CD14-positive monocyte (primary cell): ENCODE measurements around the gene CLDN1. TPM values are rescaled to one million over a fixed set of nuclear protein-coding genes. Genes with fewer than 3 reads are reported as not detected.

Experiments used
- DNase-seq, 3 donors: peaks; one replicate each; pipeline ENCODE4 v3.0.0-alpha.2; 2011 to 2022
- H2AFZ ChIP-seq: 2 replicates; pipeline ENCODE4 v1.6.0; 2012; ENCODE audit warnings: mild to moderate bottlenecking, low read depth, low read length, inconsistent platforms; ENCODE audit not compliant: insufficient read depth, poor library complexity, severe bottlenecking
- H3K27ac ChIP-seq, 2 donors: 1 replicate in 1 of 2; 2 replicates in 1 of 2; pipeline ENCODE4 v1.5.1; 2012 to 2013; ENCODE audit warnings: low read length in 2 of 2, control low read depth in 1 of 2, inconsistent platforms in 1 of 2, low read depth in 1 of 2, mild to moderate bottlenecking in 1 of 2
- H3K27me3 ChIP-seq, 2 donors: one replicate each; pipeline versions ENCODE4 v1.6.0 to v1.6.1; 2011 to 2013; ENCODE audit warnings: low read length in 2 of 2; ENCODE audit not compliant: control insufficient read depth in 2 of 2, insufficient read depth in 2 of 2
- H3K36me3 ChIP-seq, 2 donors: replicated peaks in 1 of 2; 1 replicate in 1 of 2; 2 replicates in 1 of 2; pipeline versions ENCODE4 v1.5.1 to v1.6.1; 2012 to 2013; ENCODE audit warnings: low read length in 2 of 2, control low read depth in 1 of 2, inconsistent platforms in 1 of 2, mild to moderate bottlenecking in 1 of 2; ENCODE audit not compliant: insufficient read depth in 2 of 2, control insufficient read depth in 1 of 2
- H3K4me1 ChIP-seq, 2 donors: 1 replicate in 1 of 2; 2 replicates in 1 of 2; pipeline versions ENCODE4 v1.5.1 to v1.6.1; 2012 to 2013; ENCODE audit warnings: low read length in 2 of 2, control low read depth in 1 of 2, inconsistent platforms in 1 of 2, mild to moderate bottlenecking in 1 of 2, moderate library complexity in 1 of 2; ENCODE audit not compliant: insufficient read depth in 2 of 2, control insufficient read depth in 1 of 2
- H3K4me2 ChIP-seq: replicated peaks from 2 replicates; pipeline ENCODE3; 2012; ENCODE audit warnings: low read length, moderate library complexity, mild to moderate bottlenecking; ENCODE audit not compliant: poor library complexity, severe bottlenecking; ENCODE audit errors: extremely low read depth
- H3K4me3 ChIP-seq, 3 experiments: fragments of 200-600 bp in 1 of 3; sonication (generic) in 1 of 3; replicated peaks in 1 of 3; 1 replicate in 2 of 3; 2 replicates in 1 of 3; pipeline ENCODE4 v1.5.1; 2011 to 2013; ENCODE audit warnings: low read length in 3 of 3, mild to moderate bottlenecking in 3 of 3, control low read depth in 2 of 3, low read depth in 2 of 3, inconsistent platforms in 1 of 3, moderate library complexity in 1 of 3
- H3K79me2 ChIP-seq: 2 replicates; pipeline ENCODE4 v1.6.0; 2012; ENCODE audit warnings: mild to moderate bottlenecking, control low read depth, inconsistent platforms, low read length, moderate library complexity; ENCODE audit not compliant: insufficient read depth
- H3K9ac ChIP-seq: 2 replicates; pipeline ENCODE4 v1.6.0; 2017; ENCODE audit warnings: low read length, mild to moderate bottlenecking; ENCODE audit not compliant: insufficient read depth, poor library complexity, severe bottlenecking
- H3K9me3 ChIP-seq, 2 donors: replicated peaks in 1 of 2; 1 replicate in 1 of 2; 2 replicates in 1 of 2; pipeline versions ENCODE4 v1.5.1 to v1.6.1; 2012 to 2013; ENCODE audit warnings: low read length in 2 of 2, control low read depth in 1 of 2; ENCODE audit not compliant: control insufficient read depth in 1 of 2, insufficient read depth in 1 of 2
- H4K20me1 ChIP-seq: 2 replicates; pipeline ENCODE4 v1.6.0; 2012; ENCODE audit warnings: mild to moderate bottlenecking, low read length, control low read depth, moderate library complexity; ENCODE audit not compliant: insufficient read depth
- H3K27ac Mint-ChIP-seq, 7 donors: one replicate each; pipeline ENCODE4 v1.8.0; 2020; ENCODE audit warnings: mild to moderate bottlenecking in 7 of 7, mixed read lengths in 7 of 7, moderate library complexity in 6 of 7, inconsistent platforms in 2 of 7
- H3K27me3 Mint-ChIP-seq, 3 donors: one replicate each; pipeline ENCODE4 v1.8.0; 2021 to 2022; ENCODE audit warnings: low read depth in 3 of 3, mild to moderate bottlenecking in 3 of 3, mixed read lengths in 3 of 3, moderate library complexity in 3 of 3, inconsistent platforms in 1 of 3
- H3K36me3 Mint-ChIP-seq, 2 donors: one replicate each; pipeline ENCODE4 v1.8.0; 2020; ENCODE audit warnings: mixed read lengths in 2 of 2, inconsistent platforms in 1 of 2, mild to moderate bottlenecking in 1 of 2
- H3K4me1 Mint-ChIP-seq: one replicate; pipeline ENCODE4 v1.8.0; 2020; ENCODE audit warnings: mild to moderate bottlenecking, mixed read lengths
- H3K4me3 Mint-ChIP-seq, 2 donors: one replicate each; pipeline ENCODE4 v1.8.0; 2020; ENCODE audit warnings: mild to moderate bottlenecking in 2 of 2, mixed read lengths in 2 of 2, moderate library complexity in 1 of 2
- H3K9me3 Mint-ChIP-seq, 7 donors: one replicate each; pipeline ENCODE4 v1.8.0; 2020 to 2022; ENCODE audit warnings: mixed read lengths in 7 of 7, mild to moderate bottlenecking in 6 of 7, moderate library complexity in 6 of 7, inconsistent platforms in 2 of 7
- WGBS: methylation state at CpG from one replicate; pipeline ENCODE4 v1.1.5; 2013; ENCODE audit warnings: missing lambda C conversion rate; ENCODE audit not compliant: insufficient coverage; 5-methylcytosine and 5-hydroxymethylcytosine counted together
- intact Hi-C, 2 donors: fragments of 100-400 bp; cut with micrococcal nuclease; formaldehyde crosslinking; loops; one replicate each; pipeline versions ENCODE4 v1.15.0 to v1.15.1; 2023
- polyA plus RNA-seq, 3 donors: library from polyadenylated mRNA; depleted of rRNA in 1 of 3; unstranded in 2 of 3; stranded (reverse) in 1 of 3; fragments of 300-500 nt in 2 of 3; fragments of >200 nt in 1 of 3; fragmentation: Illumina TruSeq in 2 of 3; gene quantifications; 1 replicate in 2 of 3; 2 replicates in 1 of 3; pipeline ENCODE4 v1.2.3, GENCODE V29; 2012 to 2021
- TF ChIP-seq, protein P1 (sequence below): fragments of 200-600 bp; IDR thresholded peaks from one replicate; pipeline ENCODE4 v1.8.0; 2022; ENCODE audit warnings: antibody characterized with exemption, mild to moderate bottlenecking

CLDN1 gene
- polyA plus RNA-seq, 3 donors, result not detected

DNA sequence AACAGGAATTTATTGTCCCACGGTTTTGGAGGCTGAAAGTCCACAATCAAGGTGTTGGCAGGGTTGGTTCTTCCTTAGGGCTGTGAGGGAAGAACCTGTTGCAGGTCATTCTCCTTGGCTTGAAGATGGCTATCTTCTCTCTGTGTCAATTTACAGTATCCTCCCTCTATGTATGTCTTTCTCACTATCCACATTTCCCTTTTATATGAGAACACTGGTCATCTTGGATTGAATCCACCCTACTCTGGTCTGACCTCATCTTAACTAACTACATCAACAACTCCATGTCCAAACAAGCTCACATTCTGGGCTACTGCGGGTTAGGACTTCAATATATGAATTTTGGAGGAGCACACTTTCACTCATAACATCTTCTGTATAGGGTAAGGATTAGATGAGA, 61.9 kb downstream of the CLDN1 start:
- no peaks in the 10 kb centered on the region for H3K36me3 ChIP-seq
- no peak overlapping the region for H3K4me2 ChIP-seq
- H3K27ac Mint-ChIP-seq, result no peak overlapping the region
- TF ChIP-seq, protein P1, sequence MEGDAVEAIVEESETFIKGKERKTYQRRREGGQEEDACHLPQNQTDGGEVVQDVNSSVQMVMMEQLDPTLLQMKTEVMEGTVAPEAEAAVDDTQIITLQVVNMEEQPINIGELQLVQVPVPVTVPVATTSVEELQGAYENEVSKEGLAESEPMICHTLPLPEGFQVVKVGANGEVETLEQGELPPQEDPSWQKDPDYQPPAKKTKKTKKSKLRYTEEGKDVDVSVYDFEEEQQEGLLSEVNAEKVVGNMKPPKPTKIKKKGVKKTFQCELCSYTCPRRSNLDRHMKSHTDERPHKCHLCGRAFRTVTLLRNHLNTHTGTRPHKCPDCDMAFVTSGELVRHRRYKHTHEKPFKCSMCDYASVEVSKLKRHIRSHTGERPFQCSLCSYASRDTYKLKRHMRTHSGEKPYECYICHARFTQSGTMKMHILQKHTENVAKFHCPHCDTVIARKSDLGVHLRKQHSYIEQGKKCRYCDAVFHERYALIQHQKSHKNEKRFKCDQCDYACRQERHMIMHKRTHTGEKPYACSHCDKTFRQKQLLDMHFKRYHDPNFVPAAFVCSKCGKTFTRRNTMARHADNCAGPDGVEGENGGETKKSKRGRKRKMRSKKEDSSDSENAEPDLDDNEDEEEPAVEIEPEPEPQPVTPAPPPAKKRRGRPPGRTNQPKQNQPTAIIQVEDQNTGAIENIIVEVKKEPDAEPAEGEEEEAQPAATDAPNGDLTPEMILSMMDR, result no peak
- no peaks in the 10 kb centered on the region for H3K9me3 ChIP-seq
- no peaks in the 10 kb centered on the region for H3K4me1 Mint-ChIP-seq
- no peak overlapping the region for H3K4me3 ChIP-seq
- no peaks in the 10 kb centered on the region for H3K9me3 Mint-ChIP-seq
- no peaks in the 10 kb centered on the region for H4K20me1 ChIP-seq
- no peak overlapping the region for H3K4me3 Mint-ChIP-seq
- intact Hi-C loops, result no loop called here
- H3K79me2 ChIP-seq, result no peaks in the 10 kb centered on the region
- H3K27ac ChIP-seq, result no peak overlapping the region
- no peak overlapping the region for H3K9ac ChIP-seq
- H3K36me3 Mint-ChIP-seq, result no peaks in the 10 kb centered on the region
- no peaks in the 10 kb centered on the region for H3K4me1 ChIP-seq
- no CpG with 5 or more reads among the region's 2 CpGs for WGBS
- H2AFZ ChIP-seq, result no peak overlapping the region
- DNase-seq, result no peak
- H3K27me3 Mint-ChIP-seq, result peaks cover 0 to 4% (median 2%) of the 10 kb centered on the region in 3 donors
- H3K27me3 ChIP-seq, result no peaks in the 10 kb centered on the region

DNA sequence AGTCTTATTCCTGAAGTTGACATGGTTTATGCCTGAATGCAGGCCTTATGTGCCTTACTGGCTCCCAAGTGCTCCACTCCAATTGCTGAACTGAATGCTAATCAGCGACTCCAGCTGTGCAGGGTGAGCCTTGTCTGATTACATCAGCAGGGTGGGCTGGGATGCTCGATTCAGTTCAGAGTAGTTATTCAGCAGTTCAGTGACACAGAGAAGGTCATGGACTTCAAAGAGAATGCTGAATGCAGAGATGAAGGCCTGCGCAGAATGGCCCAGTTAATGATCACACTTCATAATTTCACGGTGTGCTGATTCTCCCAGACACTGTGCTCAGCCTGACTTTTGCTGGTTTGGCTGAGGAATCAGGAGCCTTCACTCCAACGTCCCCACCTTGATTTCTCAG, 63.6 kb downstream of the CLDN1 start:
- 89% methylated on average over 5 of the region's 5 CpGs for WGBS
- no peaks in the 10 kb centered on the region for H3K36me3 Mint-ChIP-seq

More for the DNA sequence above, 63.6 kb downstream of the CLDN1 start:
- no peaks in the 10 kb centered on the region for H3K4me1 ChIP-seq
- no peak overlapping the region for H3K4me2 ChIP-seq
- intact Hi-C loops, result no loop called here
- no peaks in the 10 kb centered on the region for H4K20me1 ChIP-seq
- TF ChIP-seq, protein P1, result no peak
- Mint-ChIP-seq H3K27me3 (peaks cover 0 to 3% (median 2%) of the 10 kb centered on the region in 3 donors), H3K4me1 (no peaks in the 10 kb centered on the region), H3K27ac (no peak overlapping the region), H3K4me3 (no peak overlapping the region), H3K9me3 (no peaks in the 10 kb centered on the region)
- no peaks in the 10 kb centered on the region for H3K27me3 ChIP-seq
- no peak overlapping the region for H3K4me3 ChIP-seq
- H2AFZ ChIP-seq, result no peak overlapping the region
- no peaks in the 10 kb centered on the region for H3K79me2 ChIP-seq
- H3K9me3 ChIP-seq, result no peaks in the 10 kb centered on the region
- no peak overlapping the region for H3K9ac ChIP-seq
- H3K36me3 ChIP-seq, result no peaks in the 10 kb centered on the region
- DNase-seq, result no peak
- no peak overlapping the region for H3K27ac ChIP-seq

Other genes with a start within 250 kb of the CLDN1 start
- gene P3H2, start 201.5 kb downstream of the CLDN1 start, polyA plus RNA-seq, result under 1 TPM; 0.25 to 0.31 (median 0.27) TPM
- not detected for gene CLDN16, start 65.7 kb upstream of the CLDN1 start, polyA plus RNA-seq
- gene TMEM207, start 127.5 kb upstream of the CLDN1 start, polyA plus RNA-seq, result not detected
- 10 to 100 TPM in 2 of 3 donors, 1 to 10 TPM in 1; 8.0 to 12.6 (median 11.8) TPM for gene IL1RAP, start 191.6 kb upstream of the CLDN1 start, polyA plus RNA-seq